K562 (cell line): ENCODE measurements around the gene SLC25A26. TPM values are rescaled to one million over a fixed set of nuclear protein-coding genes. Genes with fewer than 3 reads are reported as not detected.

Source experiments
- ETS2 ChIP-seq: IDR thresholded peaks from 2 replicates; pipeline ENCODE4 v1.6.1; 2016; ENCODE audit warnings: borderline replicate concordance, missing genetic modification characterization, mild to moderate bottlenecking, moderate library complexity, missing compliant biosample characterization; ENCODE audit not compliant: poor library complexity, severe bottlenecking
- LCOR ChIP-seq: sonication (generic); formaldehyde crosslinking; IDR thresholded peaks from 2 replicates; pipeline ENCODE4 v1.8.0; 2022; ENCODE audit warnings: mild to moderate bottlenecking, missing genetic modification reagents
- ZBED1 ChIP-seq: IDR thresholded peaks from 2 replicates; pipeline ENCODE4 v1.6.1; 2014
- ZNF41 ChIP-seq: fragments of 250-450 bp; sonication (Bioruptor Pico); conservative IDR thresholded peaks from 2 replicates; pipeline ENCODE4 v1.4.0; 2020; ENCODE audit warnings: mild to moderate bottlenecking
- polyA plus RNA-seq, 8 experiments: library from polyadenylated mRNA; depleted of rRNA in 4 of 8; stranded (reverse) in 5 of 8; unstranded in 3 of 8; fragments of >200 nt; fragmentation: Nextera tagmentation in 2 of 8; fragmentation: Illumina TruSeq in 1 of 8; extraction: Ambion mirVana in 2 of 8; extraction: Trizol in 1 of 8; gene quantifications; 2 replicates each; pipeline versions ENCODE4 v1.2.1 to v1.2.3, GENCODE V29; 2011 to 2014; ENCODE audit warnings: inconsistent platforms in 1 of 8, missing spikeins in 1 of 8
- total RNA-seq, 7 experiments: library from RNA; depleted of rRNA in 6 of 7; stranded (reverse); fragments of >200 nt in 6 of 7; fragmentation: Illumina TruSeq in 2 of 7; extraction: Trizol in 2 of 7; gene quantifications; 2 replicates each; pipeline versions ENCODE4 v1.2.1 to v1.2.3, GENCODE V29; 2011 to 2021; ENCODE audit warnings: low replicate concordance in 1 of 7
- TF ChIP-seq, protein P1 (sequence below): fragments of 450-650 bp; IDR thresholded peaks from 2 replicates; pipeline ENCODE4 v1.6.1; 2016; ENCODE audit warnings: mild to moderate bottlenecking, moderate library complexity
- TF ChIP-seq, protein P2 (sequence below), 2 experiments: fragments of 450-650 bp; formaldehyde crosslinking in 1 of 2; IDR thresholded peaks; 2 replicates each; pipeline versions ENCODE4 v1.4.0 to v1.6.1; 2014 to 2020; ENCODE audit warnings: mild to moderate bottlenecking in 2 of 2, borderline replicate concordance in 1 of 2, low read depth in 1 of 2

The SLC25A26 gene
- total and polyA plus RNA-seq, 9 of the 15 experiments (the other 6 are each of a cell fraction or from before 2014, with no cell fraction given): 7.2 to 29.1 (median 12.6) TPM

DNA sequence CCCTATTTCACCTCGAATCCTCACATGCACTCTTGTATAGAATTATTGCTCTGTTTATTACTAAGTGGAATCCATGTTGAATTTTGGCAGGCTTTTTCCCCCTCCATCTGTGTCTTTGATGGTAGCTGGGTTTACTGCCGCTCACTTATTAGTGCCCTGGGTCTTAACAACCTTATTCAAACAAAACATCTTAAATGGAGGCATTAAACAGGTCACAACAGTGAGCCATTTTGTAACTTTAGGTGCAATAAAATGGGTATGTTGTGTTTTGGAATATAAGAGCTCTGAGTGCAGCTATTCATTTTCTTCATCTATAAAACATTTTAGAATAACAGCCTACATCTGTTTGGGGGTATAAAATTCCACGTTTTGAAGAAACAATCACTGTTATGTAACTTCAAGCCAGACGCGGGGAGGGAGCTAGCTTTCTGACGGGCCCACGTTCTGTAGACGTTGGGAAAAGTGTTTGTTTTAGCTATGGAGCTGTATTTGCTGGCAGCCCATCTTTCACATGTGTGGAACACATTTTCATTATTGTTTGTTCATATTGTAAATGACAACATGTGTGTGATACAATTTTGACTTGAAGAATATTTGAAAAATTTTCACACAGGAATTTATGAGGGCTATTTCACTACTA, 122.0 kb downstream of the SLC25A26 start (continued):
- TF ChIP-seq, protein P1, sequence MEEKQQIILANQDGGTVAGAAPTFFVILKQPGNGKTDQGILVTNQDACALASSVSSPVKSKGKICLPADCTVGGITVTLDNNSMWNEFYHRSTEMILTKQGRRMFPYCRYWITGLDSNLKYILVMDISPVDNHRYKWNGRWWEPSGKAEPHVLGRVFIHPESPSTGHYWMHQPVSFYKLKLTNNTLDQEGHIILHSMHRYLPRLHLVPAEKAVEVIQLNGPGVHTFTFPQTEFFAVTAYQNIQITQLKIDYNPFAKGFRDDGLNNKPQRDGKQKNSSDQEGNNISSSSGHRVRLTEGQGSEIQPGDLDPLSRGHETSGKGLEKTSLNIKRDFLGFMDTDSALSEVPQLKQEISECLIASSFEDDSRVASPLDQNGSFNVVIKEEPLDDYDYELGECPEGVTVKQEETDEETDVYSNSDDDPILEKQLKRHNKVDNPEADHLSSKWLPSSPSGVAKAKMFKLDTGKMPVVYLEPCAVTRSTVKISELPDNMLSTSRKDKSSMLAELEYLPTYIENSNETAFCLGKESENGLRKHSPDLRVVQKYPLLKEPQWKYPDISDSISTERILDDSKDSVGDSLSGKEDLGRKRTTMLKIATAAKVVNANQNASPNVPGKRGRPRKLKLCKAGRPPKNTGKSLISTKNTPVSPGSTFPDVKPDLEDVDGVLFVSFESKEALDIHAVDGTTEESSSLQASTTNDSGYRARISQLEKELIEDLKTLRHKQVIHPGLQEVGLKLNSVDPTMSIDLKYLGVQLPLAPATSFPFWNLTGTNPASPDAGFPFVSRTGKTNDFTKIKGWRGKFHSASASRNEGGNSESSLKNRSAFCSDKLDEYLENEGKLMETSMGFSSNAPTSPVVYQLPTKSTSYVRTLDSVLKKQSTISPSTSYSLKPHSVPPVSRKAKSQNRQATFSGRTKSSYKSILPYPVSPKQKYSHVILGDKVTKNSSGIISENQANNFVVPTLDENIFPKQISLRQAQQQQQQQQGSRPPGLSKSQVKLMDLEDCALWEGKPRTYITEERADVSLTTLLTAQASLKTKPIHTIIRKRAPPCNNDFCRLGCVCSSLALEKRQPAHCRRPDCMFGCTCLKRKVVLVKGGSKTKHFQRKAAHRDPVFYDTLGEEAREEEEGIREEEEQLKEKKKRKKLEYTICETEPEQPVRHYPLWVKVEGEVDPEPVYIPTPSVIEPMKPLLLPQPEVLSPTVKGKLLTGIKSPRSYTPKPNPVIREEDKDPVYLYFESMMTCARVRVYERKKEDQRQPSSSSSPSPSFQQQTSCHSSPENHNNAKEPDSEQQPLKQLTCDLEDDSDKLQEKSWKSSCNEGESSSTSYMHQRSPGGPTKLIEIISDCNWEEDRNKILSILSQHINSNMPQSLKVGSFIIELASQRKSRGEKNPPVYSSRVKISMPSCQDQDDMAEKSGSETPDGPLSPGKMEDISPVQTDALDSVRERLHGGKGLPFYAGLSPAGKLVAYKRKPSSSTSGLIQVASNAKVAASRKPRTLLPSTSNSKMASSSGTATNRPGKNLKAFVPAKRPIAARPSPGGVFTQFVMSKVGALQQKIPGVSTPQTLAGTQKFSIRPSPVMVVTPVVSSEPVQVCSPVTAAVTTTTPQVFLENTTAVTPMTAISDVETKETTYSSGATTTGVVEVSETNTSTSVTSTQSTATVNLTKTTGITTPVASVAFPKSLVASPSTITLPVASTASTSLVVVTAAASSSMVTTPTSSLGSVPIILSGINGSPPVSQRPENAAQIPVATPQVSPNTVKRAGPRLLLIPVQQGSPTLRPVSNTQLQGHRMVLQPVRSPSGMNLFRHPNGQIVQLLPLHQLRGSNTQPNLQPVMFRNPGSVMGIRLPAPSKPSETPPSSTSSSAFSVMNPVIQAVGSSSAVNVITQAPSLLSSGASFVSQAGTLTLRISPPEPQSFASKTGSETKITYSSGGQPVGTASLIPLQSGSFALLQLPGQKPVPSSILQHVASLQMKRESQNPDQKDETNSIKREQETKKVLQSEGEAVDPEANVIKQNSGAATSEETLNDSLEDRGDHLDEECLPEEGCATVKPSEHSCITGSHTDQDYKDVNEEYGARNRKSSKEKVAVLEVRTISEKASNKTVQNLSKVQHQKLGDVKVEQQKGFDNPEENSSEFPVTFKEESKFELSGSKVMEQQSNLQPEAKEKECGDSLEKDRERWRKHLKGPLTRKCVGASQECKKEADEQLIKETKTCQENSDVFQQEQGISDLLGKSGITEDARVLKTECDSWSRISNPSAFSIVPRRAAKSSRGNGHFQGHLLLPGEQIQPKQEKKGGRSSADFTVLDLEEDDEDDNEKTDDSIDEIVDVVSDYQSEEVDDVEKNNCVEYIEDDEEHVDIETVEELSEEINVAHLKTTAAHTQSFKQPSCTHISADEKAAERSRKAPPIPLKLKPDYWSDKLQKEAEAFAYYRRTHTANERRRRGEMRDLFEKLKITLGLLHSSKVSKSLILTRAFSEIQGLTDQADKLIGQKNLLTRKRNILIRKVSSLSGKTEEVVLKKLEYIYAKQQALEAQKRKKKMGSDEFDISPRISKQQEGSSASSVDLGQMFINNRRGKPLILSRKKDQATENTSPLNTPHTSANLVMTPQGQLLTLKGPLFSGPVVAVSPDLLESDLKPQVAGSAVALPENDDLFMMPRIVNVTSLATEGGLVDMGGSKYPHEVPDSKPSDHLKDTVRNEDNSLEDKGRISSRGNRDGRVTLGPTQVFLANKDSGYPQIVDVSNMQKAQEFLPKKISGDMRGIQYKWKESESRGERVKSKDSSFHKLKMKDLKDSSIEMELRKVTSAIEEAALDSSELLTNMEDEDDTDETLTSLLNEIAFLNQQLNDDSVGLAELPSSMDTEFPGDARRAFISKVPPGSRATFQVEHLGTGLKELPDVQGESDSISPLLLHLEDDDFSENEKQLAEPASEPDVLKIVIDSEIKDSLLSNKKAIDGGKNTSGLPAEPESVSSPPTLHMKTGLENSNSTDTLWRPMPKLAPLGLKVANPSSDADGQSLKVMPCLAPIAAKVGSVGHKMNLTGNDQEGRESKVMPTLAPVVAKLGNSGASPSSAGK: no peak
- TF ChIP-seq LCOR (CRISPR knock-in tag): no peak
- no peak for TF ChIP-seq ETS2
- no peak for TF ChIP-seq ZNF41 (CRISPR knock-in tag)
- TF ChIP-seq, protein P2, sequence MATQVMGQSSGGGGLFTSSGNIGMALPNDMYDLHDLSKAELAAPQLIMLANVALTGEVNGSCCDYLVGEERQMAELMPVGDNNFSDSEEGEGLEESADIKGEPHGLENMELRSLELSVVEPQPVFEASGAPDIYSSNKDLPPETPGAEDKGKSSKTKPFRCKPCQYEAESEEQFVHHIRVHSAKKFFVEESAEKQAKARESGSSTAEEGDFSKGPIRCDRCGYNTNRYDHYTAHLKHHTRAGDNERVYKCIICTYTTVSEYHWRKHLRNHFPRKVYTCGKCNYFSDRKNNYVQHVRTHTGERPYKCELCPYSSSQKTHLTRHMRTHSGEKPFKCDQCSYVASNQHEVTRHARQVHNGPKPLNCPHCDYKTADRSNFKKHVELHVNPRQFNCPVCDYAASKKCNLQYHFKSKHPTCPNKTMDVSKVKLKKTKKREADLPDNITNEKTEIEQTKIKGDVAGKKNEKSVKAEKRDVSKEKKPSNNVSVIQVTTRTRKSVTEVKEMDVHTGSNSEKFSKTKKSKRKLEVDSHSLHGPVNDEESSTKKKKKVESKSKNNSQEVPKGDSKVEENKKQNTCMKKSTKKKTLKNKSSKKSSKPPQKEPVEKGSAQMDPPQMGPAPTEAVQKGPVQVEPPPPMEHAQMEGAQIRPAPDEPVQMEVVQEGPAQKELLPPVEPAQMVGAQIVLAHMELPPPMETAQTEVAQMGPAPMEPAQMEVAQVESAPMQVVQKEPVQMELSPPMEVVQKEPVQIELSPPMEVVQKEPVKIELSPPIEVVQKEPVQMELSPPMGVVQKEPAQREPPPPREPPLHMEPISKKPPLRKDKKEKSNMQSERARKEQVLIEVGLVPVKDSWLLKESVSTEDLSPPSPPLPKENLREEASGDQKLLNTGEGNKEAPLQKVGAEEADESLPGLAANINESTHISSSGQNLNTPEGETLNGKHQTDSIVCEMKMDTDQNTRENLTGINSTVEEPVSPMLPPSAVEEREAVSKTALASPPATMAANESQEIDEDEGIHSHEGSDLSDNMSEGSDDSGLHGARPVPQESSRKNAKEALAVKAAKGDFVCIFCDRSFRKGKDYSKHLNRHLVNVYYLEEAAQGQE (IDR thresholded peaks at IDR 0.05; ENCODE audit: borderline replicate concordance): no peak
- TF ChIP-seq, protein P2 (CRISPR knock-in tag; IDR thresholded peaks at IDR 0.05; ENCODE audit: low read depth): no peak
- TF ChIP-seq ZBED1: no peak
